IMR-90 (cell line): ENCODE data around the gene CXorf49. TPM values are rescaled to one million over a fixed set of nuclear protein-coding genes. Genes with fewer than 3 reads are reported as not detected.
"Not testable (repeated sequence)": the region's sequence is repeated elsewhere in the genome, so short reads cannot be mapped to it uniquely, and the experiment has no call there.

Experiments used
- ATAC-seq: fragments of 200-7000 bp; cut with Tn5 transposase; 2 replicates; pipeline ENCODE4 v1.9.1; 2020; ENCODE audit warnings: low read depth, mild to moderate bottlenecking, moderate library complexity
- BruUV-seq: library from RNA; stranded (reverse); fragments of 400-500 nt; replicated peaks from 2 replicates; lab custom pipeline; 2021; lab: Mats Ljungman, UMichigan
- CTCF ChIA-PET: fragments of 300-600 bp; formaldehyde crosslinking; extraction: SDS; loops from one replicate; lab custom pipeline; 2021; ENCODE audit warnings: antibody characterized with exemption; lab: Yijun Ruan, JAX
- POLR2A ChIA-PET: fragments of 300-600 bp; sonication (Branson Sonifier 250); formaldehyde crosslinking; loops from one replicate; lab custom pipeline; 2022; ENCODE audit warnings: antibody characterized with exemption; ENCODE audit not compliant: unreplicated experiment; lab: Charles Lee
- DNase-seq: peaks from one replicate; pipeline ENCODE4 v3.0.0; 2013
- H2AFZ ChIP-seq: replicated peaks from 2 replicates; pipeline ENCODE3; 2013; ENCODE audit warnings: low read length, mild to moderate bottlenecking; ENCODE audit not compliant: poor library complexity
- H2AK5ac ChIP-seq: 2 replicates; pipeline ENCODE4 v1.6.1; 2013; ENCODE audit warnings: low read depth, low read length, inconsistent platforms
- H2AK9ac ChIP-seq: replicated peaks from 2 replicates; pipeline ENCODE3; 2013; ENCODE audit warnings: mild to moderate bottlenecking, low read depth, low read length, moderate library complexity; ENCODE audit not compliant: poor library complexity
- H2BK120ac ChIP-seq: 2 replicates; pipeline ENCODE4 v1.6.1; 2013; ENCODE audit warnings: low read depth, low read length, inconsistent platforms
- H2BK15ac ChIP-seq: 3 replicates; pipeline ENCODE4 v1.6.1; 2013; ENCODE audit warnings: low read depth, low read length, inconsistent platforms
- H2BK20ac ChIP-seq: 2 replicates; pipeline ENCODE4 v1.6.1; 2013; ENCODE audit warnings: low read depth, mild to moderate bottlenecking, inconsistent platforms, low read length, moderate library complexity
- H2BK5ac ChIP-seq: 2 replicates; pipeline ENCODE4 v1.6.1; 2013; ENCODE audit warnings: mild to moderate bottlenecking, low read depth, low read length, inconsistent platforms; ENCODE audit not compliant: poor library complexity, severe bottlenecking
- H3K14ac ChIP-seq: replicated peaks from 2 replicates; pipeline ENCODE4 v1.6.1; 2013; ENCODE audit warnings: low read depth, low read length, inconsistent platforms
- H3K18ac ChIP-seq: 2 replicates; pipeline ENCODE4 v1.6.1; 2013; ENCODE audit warnings: low read depth, low read length, control low read depth
- H3K23ac ChIP-seq: 2 replicates; pipeline ENCODE4 v1.6.1; 2013; ENCODE audit warnings: low read depth, low read length, inconsistent platforms
- H3K27ac ChIP-seq: 2 replicates; pipeline ENCODE4 v1.5.1; 2013; ENCODE audit warnings: mild to moderate bottlenecking, control low read depth, low read length; ENCODE audit not compliant: insufficient read depth
- H3K27me3 ChIP-seq: 2 replicates; pipeline ENCODE4 v1.6.1; 2013; ENCODE audit warnings: low read length; ENCODE audit not compliant: control insufficient read depth, insufficient read depth
- H3K36me3 ChIP-seq: 2 replicates; pipeline ENCODE4 v1.6.1; 2013; ENCODE audit warnings: low read length, mixed read lengths; ENCODE audit not compliant: control insufficient read depth, insufficient read depth
- H3K4ac ChIP-seq: 2 replicates; pipeline ENCODE4 v1.6.1; 2013; ENCODE audit warnings: low read depth, low read length, inconsistent platforms
- H3K4me1 ChIP-seq: 2 replicates; pipeline ENCODE4 v1.6.1; 2013; ENCODE audit warnings: low read length, mixed read lengths; ENCODE audit not compliant: control insufficient read depth, insufficient read depth
- H3K4me2 ChIP-seq: 2 replicates; pipeline ENCODE4 v1.6.1; 2013; ENCODE audit warnings: low read depth, mild to moderate bottlenecking, control low read depth, low read length, moderate library complexity
- H3K4me3 ChIP-seq: 2 replicates; pipeline ENCODE4 v1.5.1; 2013; ENCODE audit warnings: low read depth, mild to moderate bottlenecking, control low read depth, low read length, moderate library complexity; ENCODE audit not compliant: insufficient read depth
- H3K56ac ChIP-seq: 2 replicates; pipeline ENCODE4 v1.6.1; 2013; ENCODE audit warnings: low read length, inconsistent platforms; ENCODE audit not compliant: insufficient read depth; ENCODE audit errors: extremely low read depth
- H3K79me1 ChIP-seq, 2 experiments: 2 replicates each; pipeline ENCODE4 v1.6.1; 2013; ENCODE audit warnings: low read length in 2 of 2, inconsistent platforms in 1 of 2, low read depth in 1 of 2
- H3K9ac ChIP-seq: 2 replicates; pipeline ENCODE4 v1.6.1; 2013; ENCODE audit warnings: low read depth, low read length, control low read depth
- H3K9me1 ChIP-seq: 2 replicates; pipeline ENCODE4 v1.6.1; 2013; ENCODE audit warnings: low read length, inconsistent platforms; ENCODE audit not compliant: insufficient read depth
- H3K9me3 ChIP-seq: 2 replicates; pipeline ENCODE4 v1.6.1; 2013; ENCODE audit warnings: low read length; ENCODE audit not compliant: control insufficient read depth, insufficient read depth
- H4K20me1 ChIP-seq: 2 replicates; pipeline ENCODE4 v1.6.1; 2013; ENCODE audit warnings: low read length, inconsistent platforms; ENCODE audit not compliant: insufficient read depth
- H4K5ac ChIP-seq: 2 replicates; pipeline ENCODE4 v1.6.1; 2013; ENCODE audit warnings: mild to moderate bottlenecking, low read depth, low read length, control low read depth
- H4K8ac ChIP-seq, 2 experiments: 2 replicates each; pipeline ENCODE4 v1.6.1; 2013; ENCODE audit warnings: low read depth in 2 of 2, low read length in 2 of 2, control low read depth in 1 of 2, inconsistent platforms in 1 of 2
- H4K91ac ChIP-seq: 2 replicates; pipeline ENCODE4 v1.6.1; 2013; ENCODE audit warnings: low read depth, low read length, inconsistent platforms; ENCODE audit not compliant: insufficient read depth
- WGBS, 2 experiments: methylation state at CpG; one replicate each; pipeline versions ENCODE4 v1.1.5 to v1.1.7; 2013; ENCODE audit warnings: missing lambda C conversion rate in 2 of 2; ENCODE audit not compliant: insufficient read length in 1 of 2; ENCODE audit errors: extremely low coverage in 2 of 2; 5-methylcytosine and 5-hydroxymethylcytosine counted together
- dilution Hi-C: fragments of 300-500 bp; cut with HindIII; formaldehyde crosslinking; loops from one replicate; pipeline ENCODE4 v1.14.3; 2018; ENCODE audit warnings: low sequenced_read_pairs; ENCODE audit not compliant: unreplicated experiment
- in situ Hi-C: fragments of 300-500 bp; cut with MboI; formaldehyde crosslinking; loops from 3 replicates; pipeline ENCODE4 v1.14.3; 2019; ENCODE audit warnings: low sequenced_read_pairs, inconsistent platforms, mixed read lengths
- intact Hi-C: fragments of 100-400 bp; cut with micrococcal nuclease; formaldehyde crosslinking; loops from 2 replicates; pipeline ENCODE4 v1.10.0; 2022
- polyA plus RNA-seq, 3 experiments: library from polyadenylated mRNA; depleted of rRNA; stranded (reverse); fragments of >200 nt; gene quantifications; 2 replicates each; pipeline ENCODE4 v1.2.3, GENCODE V29; 2012; ENCODE audit warnings: low replicate concordance in 1 of 3
- total RNA-seq: library from RNA; depleted of rRNA; stranded (reverse); fragments of >200 nt; gene quantifications from 2 replicates; pipeline ENCODE4 v1.2.3, GENCODE V29; 2012

The CXorf49 gene
- total and polyA plus RNA-seq, 2 of the 4 experiments (the other 2 are of a cell fraction), result not detected

GRCh38 chrX:71714064-71714463 lies 4.0 kb downstream of the CXorf49 start:
- BruUV-seq, POLR2A ChIA-PET, H2AK5ac ChIP-seq, H2AK9ac ChIP-seq, H3K27ac ChIP-seq, H4K5ac ChIP-seq, H3K23ac ChIP-seq, dilution Hi-C loops, H4K20me1 ChIP-seq, H3K4me1 ChIP-seq, H3K9ac ChIP-seq, H2AFZ ChIP-seq, H4K91ac ChIP-seq, CTCF ChIA-PET, H3K4me3 ChIP-seq, in situ Hi-C loops, H3K14ac ChIP-seq, H3K4me2 ChIP-seq, H3K56ac ChIP-seq, intact Hi-C loops, H3K4ac ChIP-seq, H3K18ac ChIP-seq, H3K9me3 ChIP-seq, DNase-seq, H3K36me3 ChIP-seq, ATAC-seq, H2BK120ac ChIP-seq, H3K9me1 ChIP-seq, H2BK5ac ChIP-seq, H4K8ac ChIP-seq, H3K27me3 ChIP-seq, H2BK15ac ChIP-seq, H3K79me1 ChIP-seq, H2BK20ac ChIP-seq: not testable (repeated sequence)
- WGBS, 2 experiments, result no CpG with 5 or more reads among the region's 14 CpGs

GRCh38 chrX:71702853-71703252 lies 15.2 kb downstream of the CXorf49 start:
- H3K4me2 ChIP-seq, H2BK15ac ChIP-seq, BruUV-seq, POLR2A ChIA-PET, H4K20me1 ChIP-seq, DNase-seq, in situ Hi-C loops, H3K36me3 ChIP-seq, H2AK5ac ChIP-seq, H4K8ac ChIP-seq, H2AK9ac ChIP-seq, H4K91ac ChIP-seq, H2AFZ ChIP-seq, H3K4me3 ChIP-seq, dilution Hi-C loops, H2BK20ac ChIP-seq, CTCF ChIA-PET, H2BK5ac ChIP-seq, H3K9me1 ChIP-seq, intact Hi-C loops, H3K9me3 ChIP-seq, H3K14ac ChIP-seq, H3K4ac ChIP-seq, H2BK120ac ChIP-seq, H3K9ac ChIP-seq, H3K4me1 ChIP-seq, H4K5ac ChIP-seq, H3K56ac ChIP-seq, H3K27ac ChIP-seq, H3K79me1 ChIP-seq, ATAC-seq, H3K18ac ChIP-seq, H3K23ac ChIP-seq, H3K27me3 ChIP-seq: not testable (repeated sequence)
- WGBS, 2 experiments, result no CpG with 5 or more reads among the region's 12 CpGs
